Measurements from ENCODE around the gene MINPP1.

GRCh38 chr10:87500646-87501048, 4.0 kb upstream of the MINPP1 start:
- TF ChIP-seq SMC3 (IDR thresholded peaks at IDR 0.05; ENCODE audit: low read depth, low read length): no peak
- no peak for TF ChIP-seq TAF1 (IDR thresholded peaks at IDR 0.05; ENCODE audit: borderline replicate concordance, low read depth, low read length)
- TF ChIP-seq, protein P1, sequence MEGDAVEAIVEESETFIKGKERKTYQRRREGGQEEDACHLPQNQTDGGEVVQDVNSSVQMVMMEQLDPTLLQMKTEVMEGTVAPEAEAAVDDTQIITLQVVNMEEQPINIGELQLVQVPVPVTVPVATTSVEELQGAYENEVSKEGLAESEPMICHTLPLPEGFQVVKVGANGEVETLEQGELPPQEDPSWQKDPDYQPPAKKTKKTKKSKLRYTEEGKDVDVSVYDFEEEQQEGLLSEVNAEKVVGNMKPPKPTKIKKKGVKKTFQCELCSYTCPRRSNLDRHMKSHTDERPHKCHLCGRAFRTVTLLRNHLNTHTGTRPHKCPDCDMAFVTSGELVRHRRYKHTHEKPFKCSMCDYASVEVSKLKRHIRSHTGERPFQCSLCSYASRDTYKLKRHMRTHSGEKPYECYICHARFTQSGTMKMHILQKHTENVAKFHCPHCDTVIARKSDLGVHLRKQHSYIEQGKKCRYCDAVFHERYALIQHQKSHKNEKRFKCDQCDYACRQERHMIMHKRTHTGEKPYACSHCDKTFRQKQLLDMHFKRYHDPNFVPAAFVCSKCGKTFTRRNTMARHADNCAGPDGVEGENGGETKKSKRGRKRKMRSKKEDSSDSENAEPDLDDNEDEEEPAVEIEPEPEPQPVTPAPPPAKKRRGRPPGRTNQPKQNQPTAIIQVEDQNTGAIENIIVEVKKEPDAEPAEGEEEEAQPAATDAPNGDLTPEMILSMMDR (IDR thresholded peaks at IDR 0.05): no peak
- TF ChIP-seq POLR2AphosphoS5 (IDR thresholded peaks at IDR 0.05; ENCODE audit: low read depth, low read length): no peak
- TF ChIP-seq SIN3A (IDR thresholded peaks at IDR 0.05; ENCODE audit: borderline replicate concordance, low read depth, low read length): no peak
- no peak for TF ChIP-seq YY1 (IDR thresholded peaks at IDR 0.05; ENCODE audit: low read depth)
- TF ChIP-seq EP300 (IDR thresholded peaks at IDR 0.05; ENCODE audit: borderline replicate concordance in 1 of 2, low read depth in 1 of 2, low read length in 1 of 2): no peak
- no peak for TF ChIP-seq EZH2phosphoT487 (IDR thresholded peaks at IDR 0.05; ENCODE audit: borderline replicate concordance, low read depth)

All from SK-N-SH (cell line).